ENCODE measurements around the gene DROSHA. TPM values are rescaled to one million over a fixed set of nuclear protein-coding genes. Genes with fewer than 3 reads are reported as not detected.
"Not testable (repeated sequence)": the region's sequence is repeated elsewhere in the genome, so short reads cannot be mapped to it uniquely, and the experiment has no call there.

Gene DROSHA
- total RNA-seq, 1 donor from 2014 or later, result 50.1 TPM

DNA sequence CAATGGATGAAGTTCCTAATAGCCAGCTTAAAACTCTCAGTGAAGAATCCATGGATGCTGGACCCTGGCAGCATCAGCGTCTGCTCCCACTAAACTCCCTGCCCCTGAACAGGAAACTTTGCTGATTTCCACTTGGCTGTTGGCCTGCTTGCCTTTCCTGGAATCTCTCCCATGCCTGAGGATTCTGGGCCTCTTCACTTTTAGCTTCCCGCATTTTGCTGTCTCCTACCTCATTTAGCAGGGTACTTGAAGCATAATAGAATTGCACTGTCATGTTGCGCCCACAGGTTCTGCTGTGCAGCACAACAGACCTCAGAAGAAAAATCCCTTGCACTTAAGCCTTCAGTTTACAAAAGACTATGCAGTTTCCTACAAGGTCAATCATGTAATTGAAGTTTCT lies 127.6 kb downstream of the DROSHA start:
- H3K4me3 ChIP-seq (ENCODE audit: low read depth, low read length), result no peak overlapping the region
- DNase-seq (ENCODE audit: low read depth), result no peak
- H3K27me3 ChIP-seq (ENCODE audit: control insufficient read depth, insufficient read depth, low read length), result no peaks in the 10 kb centered on the region
- TF ChIP-seq, protein P1, sequence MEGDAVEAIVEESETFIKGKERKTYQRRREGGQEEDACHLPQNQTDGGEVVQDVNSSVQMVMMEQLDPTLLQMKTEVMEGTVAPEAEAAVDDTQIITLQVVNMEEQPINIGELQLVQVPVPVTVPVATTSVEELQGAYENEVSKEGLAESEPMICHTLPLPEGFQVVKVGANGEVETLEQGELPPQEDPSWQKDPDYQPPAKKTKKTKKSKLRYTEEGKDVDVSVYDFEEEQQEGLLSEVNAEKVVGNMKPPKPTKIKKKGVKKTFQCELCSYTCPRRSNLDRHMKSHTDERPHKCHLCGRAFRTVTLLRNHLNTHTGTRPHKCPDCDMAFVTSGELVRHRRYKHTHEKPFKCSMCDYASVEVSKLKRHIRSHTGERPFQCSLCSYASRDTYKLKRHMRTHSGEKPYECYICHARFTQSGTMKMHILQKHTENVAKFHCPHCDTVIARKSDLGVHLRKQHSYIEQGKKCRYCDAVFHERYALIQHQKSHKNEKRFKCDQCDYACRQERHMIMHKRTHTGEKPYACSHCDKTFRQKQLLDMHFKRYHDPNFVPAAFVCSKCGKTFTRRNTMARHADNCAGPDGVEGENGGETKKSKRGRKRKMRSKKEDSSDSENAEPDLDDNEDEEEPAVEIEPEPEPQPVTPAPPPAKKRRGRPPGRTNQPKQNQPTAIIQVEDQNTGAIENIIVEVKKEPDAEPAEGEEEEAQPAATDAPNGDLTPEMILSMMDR (IDR thresholded peaks at IDR 0.05; ENCODE audit: insufficient read depth, low read length, poor library complexity, severe bottlenecking), result no peak
- H3K36me3 ChIP-seq (ENCODE audit: control insufficient read depth, insufficient read depth, low read length), result no peaks in the 10 kb centered on the region

DNA sequence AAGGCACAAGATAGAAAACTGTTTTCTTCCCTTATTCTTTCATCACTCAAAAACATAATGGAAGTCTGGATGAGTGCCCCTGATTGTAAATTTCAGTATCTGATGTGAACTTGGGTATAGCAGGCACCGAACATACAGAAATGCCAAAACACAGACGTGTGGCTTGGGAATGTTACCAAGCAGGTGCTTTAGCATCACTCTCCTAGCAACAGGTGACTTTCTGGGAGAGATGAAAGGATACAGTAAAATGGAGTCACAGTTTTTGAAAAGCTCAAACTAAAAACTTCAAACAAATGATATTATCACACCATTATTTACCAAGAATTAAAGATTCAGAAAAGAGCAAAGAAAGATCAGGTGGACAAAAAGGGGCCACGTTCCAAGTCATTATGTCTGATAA lies 130.2 kb downstream of the DROSHA start:
- H3K4me3 ChIP-seq (ENCODE audit: low read depth, low read length), result no peak overlapping the region
- H3K27me3 ChIP-seq (ENCODE audit: control insufficient read depth, insufficient read depth, low read length), result no peaks in the 10 kb centered on the region
- no peak for DNase-seq (ENCODE audit: low read depth)
- H3K36me3 ChIP-seq (ENCODE audit: control insufficient read depth, insufficient read depth, low read length), result no peaks in the 10 kb centered on the region
- TF ChIP-seq, protein P1 (IDR thresholded peaks at IDR 0.05; ENCODE audit: insufficient read depth, low read length, poor library complexity, severe bottlenecking), result no peak

DNA sequence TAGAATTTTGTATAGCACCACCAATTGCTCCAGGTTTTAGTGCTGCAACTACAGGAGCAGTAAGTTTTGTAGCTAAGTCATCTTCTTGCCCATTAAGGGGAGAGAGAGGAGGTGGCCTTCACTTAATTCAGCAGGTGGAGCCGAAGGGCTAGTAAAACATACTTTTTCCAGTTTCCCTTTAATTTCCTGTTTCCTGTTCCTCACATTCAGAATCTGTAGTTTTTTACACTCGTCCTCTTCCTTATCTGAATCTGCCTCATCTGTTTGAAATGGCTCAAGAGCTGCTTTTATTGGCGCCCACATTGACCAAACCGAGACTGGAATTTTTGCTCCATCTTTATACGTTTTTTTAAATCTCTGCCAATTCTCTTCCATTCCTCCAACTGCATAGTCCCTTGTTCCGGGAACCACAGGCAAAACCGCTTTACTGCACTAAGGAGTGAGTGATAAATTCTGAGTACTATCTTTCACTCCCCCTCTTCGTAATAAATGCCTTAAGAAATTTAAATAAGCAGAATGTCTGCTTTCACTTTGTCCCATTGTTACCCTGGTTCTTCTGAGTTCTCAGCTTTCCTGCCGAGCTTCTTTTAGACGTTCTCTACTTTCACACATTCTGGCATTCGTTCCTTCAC lies 133.9 kb downstream of the DROSHA start:
- Histone ChIP-seq H3K27me3 (ENCODE audit: control insufficient read depth, insufficient read depth, low read length) (no peaks in the 10 kb centered on the region), H3K4me3 (ENCODE audit: low read depth, low read length) (no peak overlapping the region)

DNA sequence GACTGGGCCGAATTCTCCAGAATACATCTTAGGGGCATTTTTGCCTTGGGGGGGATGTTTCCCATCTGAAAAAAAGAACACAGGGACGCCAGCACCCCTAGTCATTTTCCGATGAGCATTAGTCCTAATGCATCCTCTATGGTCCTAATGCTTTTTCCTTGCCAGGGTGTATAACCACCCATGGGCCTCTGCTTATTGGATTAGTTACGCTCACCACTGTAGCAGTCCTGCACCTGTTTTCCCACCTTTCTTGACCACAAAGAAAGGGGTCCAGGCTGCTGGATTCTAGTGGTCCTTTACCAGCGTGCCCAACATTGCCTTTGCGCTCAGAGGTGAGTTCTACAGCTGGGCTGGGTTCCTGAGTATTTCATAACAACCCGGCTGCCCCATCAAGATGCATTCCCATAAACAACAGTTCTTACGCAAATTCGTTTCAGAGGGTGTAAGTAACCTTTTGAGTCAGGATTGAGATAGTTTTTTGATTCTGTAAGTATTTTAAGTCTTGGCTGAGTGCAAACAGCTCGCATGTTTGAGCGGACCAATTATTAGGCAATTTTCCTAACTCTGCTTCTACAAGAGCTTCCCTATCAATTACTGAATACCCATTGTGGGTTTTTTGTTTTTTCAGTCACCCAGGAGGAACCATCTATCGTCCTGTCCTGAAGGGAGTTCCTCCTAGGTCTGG lies 135.1 kb downstream of the DROSHA start:
- no peak for DNase-seq (ENCODE audit: low read depth)
- Histone ChIP-seq H3K27me3 (ENCODE audit: control insufficient read depth, insufficient read depth, low read length) (no peaks in the 10 kb centered on the region), H3K36me3 (ENCODE audit: control insufficient read depth, insufficient read depth, low read length) (no peaks in the 10 kb centered on the region), H3K4me3 (ENCODE audit: low read depth, low read length) (no peak overlapping the region)
- TF ChIP-seq, protein P1 (IDR thresholded peaks at IDR 0.05; ENCODE audit: insufficient read depth, low read length, poor library complexity, severe bottlenecking), result no peak

More for the DNA sequence above, 133.9 kb downstream of the DROSHA start:
- H3K36me3 ChIP-seq (ENCODE audit: control insufficient read depth, insufficient read depth, low read length), result no peaks in the 10 kb centered on the region
- no peak for DNase-seq (ENCODE audit: low read depth)
- TF ChIP-seq, protein P1 (IDR thresholded peaks at IDR 0.05; ENCODE audit: insufficient read depth, low read length, poor library complexity, severe bottlenecking), result no peak

DNA sequence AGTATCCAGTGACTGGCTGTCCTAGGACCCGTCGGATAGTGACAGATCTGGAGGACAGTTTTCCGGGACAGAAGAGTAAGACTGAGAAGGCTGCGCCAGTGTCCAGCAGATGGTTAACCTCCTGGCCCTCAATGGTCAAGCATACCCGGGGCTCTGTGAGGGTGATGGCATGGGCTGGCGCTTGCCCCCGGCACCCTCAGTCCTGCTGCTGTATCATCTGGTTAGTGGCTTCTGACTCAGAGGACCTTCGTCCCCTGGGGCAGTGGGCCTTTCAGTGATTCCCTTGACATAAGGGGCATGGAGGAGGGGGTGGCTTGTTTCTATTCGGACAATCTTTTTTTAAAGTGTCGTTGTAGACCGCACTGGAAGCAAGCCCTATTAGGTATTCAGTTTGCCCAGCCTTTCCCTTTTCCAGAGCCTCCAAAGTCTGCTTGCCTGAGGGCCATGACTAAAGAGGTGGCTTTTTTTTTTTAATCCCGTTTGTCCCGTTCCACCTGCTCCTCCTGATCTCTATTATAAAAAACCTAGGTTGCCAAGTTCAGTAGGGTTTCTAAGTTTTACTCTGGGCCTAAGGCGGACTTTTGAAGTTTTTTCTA lies 136.3 kb downstream of the DROSHA start:
- H3K36me3 ChIP-seq (ENCODE audit: control insufficient read depth, insufficient read depth, low read length); DNase-seq (ENCODE audit: low read depth); H3K4me3 ChIP-seq (ENCODE audit: low read depth, low read length); H3K27me3 ChIP-seq (ENCODE audit: control insufficient read depth, insufficient read depth, low read length): not testable (repeated sequence)

DNA sequence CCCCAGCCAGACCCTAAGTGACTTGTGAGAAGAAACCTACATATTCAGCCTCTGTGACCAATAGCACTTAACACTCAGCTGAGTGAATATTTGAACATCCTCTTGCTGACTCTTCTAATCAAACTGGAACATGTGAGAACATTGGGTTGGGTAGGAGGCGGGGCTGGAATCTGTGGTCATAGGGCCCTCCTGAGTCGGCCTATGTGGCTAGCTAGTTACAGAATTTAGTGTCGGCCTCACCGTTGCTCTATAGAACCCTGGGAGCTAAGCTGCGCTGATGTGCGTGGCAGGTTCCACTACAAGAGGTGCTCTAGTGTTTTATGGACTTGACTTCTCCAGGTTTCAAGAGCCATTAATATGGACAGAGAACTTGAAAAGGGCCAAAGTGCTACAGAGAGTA lies 138.8 kb downstream of the DROSHA start:
- no peaks in the 10 kb centered on the region for H3K27me3 ChIP-seq (ENCODE audit: control insufficient read depth, insufficient read depth, low read length)
- no peaks in the 10 kb centered on the region for H3K36me3 ChIP-seq (ENCODE audit: control insufficient read depth, insufficient read depth, low read length)
- TF ChIP-seq, protein P1 (IDR thresholded peaks at IDR 0.05; ENCODE audit: insufficient read depth, low read length, poor library complexity, severe bottlenecking), result no peak
- no peak for DNase-seq (ENCODE audit: low read depth)
- H3K4me3 ChIP-seq (ENCODE audit: low read depth, low read length), result no peak overlapping the region

All from kidney epithelial cell (primary cell).